NCI-H1417 (cell line): ENCODE data around the gene IWS1.

ENCODE experiments used
- DNase-seq, 3 experiments: peaks; one replicate each; lab custom pipeline; 2025; lab: John Stamatoyannopoulos, UW

The IWS1 gene

GRCh38 chr2:127490283-127490682 lies 36.0 kb downstream of the IWS1 start:
- DNase-seq: no peak

- no peak for DNase-seq
Observed at GRCh38 chr2:127486247-127487058, 39.8 kb downstream of the IWS1 start.

- DNase-seq: no peak
Observed at GRCh38 chr2:127485694-127486071, 40.6 kb downstream of the IWS1 start.

- DNase-seq: no peak
Observed at GRCh38 chr2:127485051-127485693, 41.1 kb downstream of the IWS1 start.

- DNase-seq: no peak
Observed at GRCh38 chr2:127482031-127482430, 44.3 kb downstream of the IWS1 start.

- DNase-seq: no peak
Observed at GRCh38 chr2:127479866-127480743, 46.2 kb downstream of the IWS1 start.

- peak; percentile 11 to 76 (median 24) for DNase-seq
Observed at GRCh38 chr2:127479219-127479825, 47.0 kb downstream of the IWS1 start.

- no peak for DNase-seq
Observed at GRCh38 chr2:127475788-127476187, 50.5 kb downstream of the IWS1 start.

- DNase-seq: no peak
Observed at GRCh38 chr2:127472268-127472667, 54.0 kb downstream of the IWS1 start.

- DNase-seq: no peak
Observed at GRCh38 chr2:127471286-127471988, 54.9 kb downstream of the IWS1 start.

- no peak for DNase-seq
Observed at GRCh38 chr2:127469974-127470373, 56.3 kb downstream of the IWS1 start.

- DNase-seq: no peak
Observed at GRCh38 chr2:127469051-127469450, 57.2 kb downstream of the IWS1 start.

- DNase-seq: no peak
Observed at GRCh38 chr2:127465258-127465657, 61.0 kb downstream of the IWS1 start.

GRCh38 chr2:127464470-127465257 lies 61.6 kb downstream of the IWS1 start:
- no peak for DNase-seq

GRCh38 chr2:127463155-127463991 lies 62.9 kb downstream of the IWS1 start:
- no peak for DNase-seq

- no peak for DNase-seq
Observed at GRCh38 chr2:127462461-127462860, 63.8 kb downstream of the IWS1 start.

GRCh38 chr2:127456960-127457359 lies 69.3 kb downstream of the IWS1 start:
- DNase-seq: no peak

- DNase-seq: peak in 1 of 3 experiments; percentile 3
Observed at GRCh38 chr2:127455566-127456493, 70.5 kb downstream of the IWS1 start.
